ENCODE measurements around the gene AKNA.

AKNA gene

DNA sequence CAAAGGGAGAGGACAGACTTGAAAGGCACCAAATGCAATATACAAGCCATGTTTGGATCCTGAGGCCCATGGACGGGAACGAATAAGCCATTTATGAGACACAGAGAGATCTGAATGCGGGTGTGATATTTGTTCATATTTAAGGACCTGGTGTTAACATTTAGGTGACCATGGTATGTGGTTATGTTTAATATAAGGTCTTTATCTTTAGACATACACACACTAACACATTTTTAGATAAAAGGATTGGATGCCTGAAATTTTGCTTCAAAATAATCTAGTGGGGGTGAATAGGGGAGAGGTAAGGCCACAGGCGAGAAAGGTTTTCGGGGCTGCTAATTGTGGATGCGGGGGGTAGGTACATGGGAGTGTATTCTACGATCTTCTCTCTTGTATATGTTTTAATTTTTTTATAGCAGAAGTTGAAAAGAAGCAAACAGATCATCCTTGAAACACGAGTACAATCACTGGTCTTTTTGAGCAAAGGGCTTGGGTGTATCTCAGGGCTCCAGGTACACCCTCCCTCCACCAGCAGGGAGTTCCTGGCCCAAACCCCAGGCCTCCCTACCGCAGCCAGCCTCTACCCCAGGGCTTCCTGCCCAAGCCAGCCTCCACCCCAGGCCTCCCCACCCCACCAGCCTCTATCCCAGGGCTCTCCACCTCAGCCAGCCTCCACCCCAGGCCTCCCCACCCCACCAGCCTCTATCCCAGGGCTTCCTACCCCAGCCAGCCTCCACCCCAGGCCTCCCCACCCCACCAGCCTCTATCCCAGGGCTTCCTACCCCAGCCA lies 12.2 kb downstream of the AKNA start:
- no peak for DNase-seq

DNA sequence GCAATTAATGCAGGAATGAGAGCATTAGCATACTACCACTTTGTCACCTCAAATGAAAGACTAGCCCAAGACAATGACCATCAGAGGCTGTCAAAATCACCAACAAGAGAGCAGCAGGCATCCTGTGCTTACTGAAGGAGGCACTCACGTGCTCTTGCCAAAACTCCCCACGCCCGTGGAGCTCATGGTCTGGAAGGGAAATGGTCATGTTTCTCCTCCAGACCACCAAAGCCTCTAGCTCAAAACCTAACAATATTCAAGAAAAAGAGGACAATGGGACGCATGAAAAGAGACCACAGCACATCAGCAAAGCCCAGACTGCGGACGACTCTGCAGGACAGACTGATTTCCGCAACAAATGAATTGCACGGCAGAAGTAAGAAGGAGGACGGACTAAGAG lies 12.8 kb downstream of the AKNA start:
- no peak for DNase-seq

DNA sequence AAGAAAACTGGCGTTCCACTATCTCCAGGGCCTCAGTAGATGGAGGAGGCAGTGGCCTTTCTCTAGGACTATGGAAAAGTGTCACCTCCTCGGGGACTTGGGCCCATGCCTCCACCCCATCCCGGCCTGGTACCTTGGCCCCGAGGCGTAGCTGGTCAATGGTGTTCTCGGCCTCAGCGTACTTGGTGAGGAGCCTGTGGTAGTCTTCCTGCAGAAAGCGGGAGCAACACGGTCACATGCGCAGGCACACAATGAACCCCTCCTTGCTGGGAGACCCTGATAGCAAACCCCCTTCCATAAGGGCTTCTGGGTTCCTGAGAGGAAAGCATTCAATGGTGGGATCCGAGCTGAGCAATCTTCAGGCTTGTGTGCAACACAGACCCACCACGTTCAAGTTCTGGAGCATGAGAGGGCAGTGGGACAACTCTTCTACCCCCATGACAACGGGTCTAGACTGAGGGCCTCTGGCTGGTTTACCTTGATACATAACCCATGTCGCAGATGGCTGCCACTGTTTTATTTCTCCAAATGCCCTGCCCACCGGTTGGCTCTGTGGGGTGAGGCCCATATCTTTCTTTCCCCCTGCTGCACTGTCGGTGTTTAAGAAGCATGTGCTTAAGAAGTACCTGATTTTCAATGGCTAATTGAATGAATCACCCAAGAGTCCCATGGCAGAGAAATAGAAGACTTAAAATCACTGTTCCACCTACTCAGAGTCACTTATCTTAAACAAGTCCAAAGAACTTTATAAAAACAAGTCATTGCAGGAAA lies 13.6 kb downstream of the AKNA start:
- no peak for DNase-seq

GRCh38 chr9:114372921-114373448 lies 14.8 kb downstream of the AKNA start:
- no peak for DNase-seq

GRCh38 chr9:114371973-114372917 lies 15.5 kb downstream of the AKNA start:
- DNase-seq = no peak

DNA sequence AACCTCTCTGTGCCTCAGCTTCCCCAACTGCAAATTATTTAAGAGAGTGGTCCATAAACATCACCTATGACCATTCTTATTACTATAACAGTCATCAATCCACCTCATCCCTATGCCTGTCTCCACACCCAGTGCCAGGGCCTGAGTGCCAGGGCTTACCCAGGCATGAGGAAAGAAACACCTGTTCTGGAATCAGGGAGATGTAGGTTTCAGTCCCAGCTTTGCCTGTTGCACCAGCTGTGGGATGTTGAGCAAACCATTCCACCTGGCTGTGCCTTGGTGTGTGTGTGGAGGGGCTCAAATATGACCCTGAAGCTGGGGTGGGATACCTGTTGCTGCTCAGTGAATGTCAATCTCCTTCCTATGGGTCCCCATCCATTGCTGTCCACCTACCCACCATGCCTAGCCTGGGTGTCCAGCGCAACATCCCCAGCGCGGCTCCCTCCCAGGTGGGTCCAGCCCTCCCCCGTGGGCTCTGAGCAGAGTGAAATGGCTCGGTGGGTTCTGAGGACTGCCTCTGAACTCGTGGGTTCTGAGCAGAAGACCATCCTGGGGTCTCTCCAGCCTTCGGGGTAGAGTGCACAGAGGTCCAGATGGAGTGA lies 16.3 kb downstream of the AKNA start:
- no peak for DNase-seq

GRCh38 chr9:114370968-114371320 lies 16.8 kb downstream of the AKNA start:
- DNase-seq = no peak

GRCh38 chr9:114370251-114370967 lies 17.4 kb downstream of the AKNA start:
- DNase-seq = peak; percentile 33

DNA sequence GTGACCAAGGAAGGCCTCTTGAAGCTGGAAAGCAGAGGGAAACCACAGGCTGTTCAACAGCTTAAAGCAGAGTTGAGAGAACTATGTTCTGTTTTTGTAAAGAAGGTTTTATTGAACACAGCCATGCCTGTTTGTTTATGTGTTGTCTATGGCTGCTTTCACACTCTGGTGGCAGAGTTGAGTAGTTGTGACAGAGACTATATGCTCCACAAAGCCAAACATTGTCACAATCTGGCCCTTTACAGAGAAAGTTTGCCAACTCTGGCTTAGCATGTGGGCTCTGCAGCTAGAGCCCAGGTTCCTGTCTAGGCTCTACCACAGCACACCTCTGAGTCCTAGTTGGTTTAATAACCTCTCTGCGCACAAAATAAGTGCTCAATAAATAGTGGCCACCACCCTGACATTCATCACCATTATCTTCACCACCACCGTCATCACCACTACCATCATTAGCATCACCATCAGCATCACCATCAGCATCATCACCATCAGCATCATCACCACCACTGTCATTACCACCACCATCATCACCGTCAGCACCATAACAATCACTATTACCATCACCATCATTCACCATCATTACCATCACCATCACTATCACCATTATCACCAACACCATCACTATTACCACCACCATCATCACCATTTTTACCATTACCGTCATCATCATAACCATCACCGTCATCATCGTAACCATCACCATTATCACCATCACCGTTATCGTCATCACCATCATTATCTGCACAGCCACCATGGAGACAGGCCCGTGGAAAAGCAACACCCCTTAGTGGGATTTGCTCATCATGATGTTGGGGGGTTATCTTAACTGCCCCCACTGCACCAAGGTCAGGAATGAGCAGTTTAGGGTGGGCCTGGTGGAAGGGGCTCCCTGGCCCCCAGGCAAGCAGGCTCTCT lies 18.3 kb downstream of the AKNA start:
- DNase-seq = no peak

GRCh38 chr9:114367772-114368569 lies 19.8 kb downstream of the AKNA start:
- DNase-seq = no peak

DNA sequence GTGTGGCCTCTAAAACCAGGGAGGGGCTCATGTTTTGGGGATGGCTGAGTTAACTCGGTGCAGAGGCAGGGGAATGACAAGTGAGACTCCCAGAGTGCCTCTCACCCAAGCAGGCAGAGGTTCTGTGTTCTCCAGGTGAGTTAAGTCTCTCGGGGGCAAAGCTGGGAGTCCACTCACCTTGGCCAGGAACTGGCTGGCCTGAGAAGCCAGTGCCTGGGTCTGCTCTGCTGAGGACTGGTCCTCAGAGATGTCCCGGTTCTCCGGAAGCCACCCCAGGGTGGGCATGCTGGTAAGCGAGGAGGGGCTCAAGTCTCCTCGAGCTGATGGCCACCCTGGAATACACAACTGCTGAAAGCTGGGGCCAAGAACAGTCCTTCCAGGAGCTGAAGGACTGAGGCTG lies 20.4 kb downstream of the AKNA start:
- DNase-seq = no peak

GRCh38 chr9:114366334-114367128 lies 21.3 kb downstream of the AKNA start:
- peak; percentile 27 for DNase-seq

GRCh38 chr9:114365194-114365593 lies 22.6 kb downstream of the AKNA start:
- DNase-seq = no peak

- DNase-seq = no peak
Measured at GRCh38 chr9:114364134-114365041, 23.4 kb downstream of the AKNA start.

- DNase-seq = no peak
Measured at GRCh38 chr9:114363424-114363823, 24.4 kb downstream of the AKNA start.

- no peak for DNase-seq
Measured at GRCh38 chr9:114362394-114362793, 25.4 kb downstream of the AKNA start.

DNA sequence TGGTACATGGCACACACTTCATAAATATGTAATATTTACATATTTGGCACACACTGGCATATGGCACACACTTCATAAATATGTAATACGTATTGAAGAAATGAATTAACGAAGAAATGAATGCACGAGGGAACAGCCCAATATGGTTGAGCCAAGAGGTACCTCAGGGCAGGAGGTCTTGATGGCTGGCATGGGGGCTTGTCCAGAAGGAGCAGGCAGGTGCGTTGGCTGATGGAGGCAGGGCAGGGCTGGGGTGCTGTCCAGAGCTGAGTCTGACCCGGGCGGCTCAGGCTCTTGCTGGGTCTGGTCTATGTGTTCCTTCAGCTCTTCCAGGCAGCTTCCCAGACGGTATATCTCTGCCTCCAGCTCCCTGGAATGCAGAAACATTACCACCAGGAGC lies 26.2 kb downstream of the AKNA start:
- no peak for DNase-seq

- DNase-seq = no peak
Measured at GRCh38 chr9:114359801-114360200, 28.0 kb downstream of the AKNA start.

Data from eye (tissue), 1 donor.